Measurements from ENCODE around the gene BRAF. TPM values are rescaled to one million over a fixed set of nuclear protein-coding genes. Genes with fewer than 3 reads are reported as not detected.
A peak's percentile ranks its signal among the peaks of the same experiment; 100 is the strongest.
"Not testable (repeated sequence)": the region's sequence is repeated elsewhere in the genome, so short reads cannot be mapped to it uniquely, and the experiment has no call there.

Gene BRAF
- total and polyA plus RNA-seq, 5 donors from 2014 or later: 6.9 to 60.8 (median 9.0) TPM

GRCh38 chr7:140945940-140946339 lies 21.2 kb upstream of the BRAF start:
- Mint-ChIP-seq H3K4me3 (no peak overlapping the region), H3K27me3 (peaks cover 30% of the 10 kb centered on the region), H3K36me3 (no peaks in the 10 kb centered on the region), H3K4me1 (no peaks in the 10 kb centered on the region), H3K9me3 (no peaks in the 10 kb centered on the region), H3K27ac (no peak overlapping the region)
- no peak for DNase-seq
- Histone ChIP-seq H3K9me3 (ENCODE audit: control insufficient read depth in 2 of 2, low read length in 2 of 2) (no peaks in the 10 kb centered on the region), H3K36me3 (ENCODE audit: control insufficient read depth, insufficient read depth, low read length) (no peaks in the 10 kb centered on the region), H3K27me3 (ENCODE audit: control insufficient read depth, insufficient read depth, low read length) (no peaks in the 10 kb centered on the region), H3K4me3 (ENCODE audit: low read depth, low read length) (no peak overlapping the region), H3K27ac (ENCODE audit: insufficient read depth, low read length, poor library complexity, severe bottlenecking) (no peak overlapping the region), H3K4me1 (ENCODE audit: control insufficient read depth, insufficient read depth, low read length, poor library complexity, severe bottlenecking) (no peaks in the 10 kb centered on the region)
- ATAC-seq (ENCODE audit: low read depth in 2 of 2): no peak

- peaks cover 23% of the 10 kb centered on the region for H3K27me3 Mint-ChIP-seq
- H3K4me1 Mint-ChIP-seq; H3K4me1 ChIP-seq (ENCODE audit: control insufficient read depth, insufficient read depth, low read length, poor library complexity, severe bottlenecking); H3K9me3 Mint-ChIP-seq; ATAC-seq (ENCODE audit: low read depth in 2 of 2); H3K36me3 Mint-ChIP-seq; H3K27me3 ChIP-seq (ENCODE audit: control insufficient read depth, insufficient read depth, low read length); DNase-seq; H3K4me3 ChIP-seq (ENCODE audit: low read depth, low read length); H3K36me3 ChIP-seq (ENCODE audit: control insufficient read depth, insufficient read depth, low read length); H3K9me3 ChIP-seq (ENCODE audit: control insufficient read depth in 2 of 2, low read length in 2 of 2); H3K4me3 Mint-ChIP-seq; H3K27ac ChIP-seq (ENCODE audit: insufficient read depth, low read length, poor library complexity, severe bottlenecking); H3K27ac Mint-ChIP-seq: not testable (repeated sequence)
These were observed 17.5 kb upstream of the BRAF start for GRCh38 chr7:140942242-140942641.

- Mint-ChIP-seq H3K4me3 (no peak overlapping the region), H3K4me1 (no peaks in the 10 kb centered on the region), H3K36me3 (no peaks in the 10 kb centered on the region), H3K27ac (no peak overlapping the region), H3K27me3 (peaks cover 18% of the 10 kb centered on the region), H3K9me3 (peaks cover 0 to 3% (median 0%) of the 10 kb centered on the region in 7 donors)
- Histone ChIP-seq H3K27ac (ENCODE audit: insufficient read depth, low read length, poor library complexity, severe bottlenecking) (no peak overlapping the region), H3K36me3 (ENCODE audit: control insufficient read depth, insufficient read depth, low read length) (no peaks in the 10 kb centered on the region), H3K9me3 (ENCODE audit: control insufficient read depth in 2 of 2, low read length in 2 of 2) (no peaks in the 10 kb centered on the region), H3K4me3 (ENCODE audit: low read depth, low read length) (no peak overlapping the region), H3K27me3 (ENCODE audit: control insufficient read depth, insufficient read depth, low read length) (peaks cover 3% of the 10 kb centered on the region), H3K4me1 (ENCODE audit: control insufficient read depth, insufficient read depth, low read length, poor library complexity, severe bottlenecking) (no peaks in the 10 kb centered on the region)
- DNase-seq: no peak
- no peak for ATAC-seq (ENCODE audit: low read depth in 2 of 2)
These were observed 16.2 kb upstream of the BRAF start for GRCh38 chr7:140940898-140941297.

GRCh38 chr7:140937702-140938264 lies 13.1 kb upstream of the BRAF start:
- H3K9me3 ChIP-seq (ENCODE audit: control insufficient read depth in 2 of 2, low read length in 2 of 2): no peaks in the 10 kb centered on the region
- no peak overlapping the region for H3K4me3 ChIP-seq (ENCODE audit: low read depth, low read length)
- DNase-seq (no peak), ATAC-seq (ENCODE audit: low read depth in 2 of 2) (no peak)
- H3K36me3 ChIP-seq (ENCODE audit: control insufficient read depth, insufficient read depth, low read length): no peaks in the 10 kb centered on the region
- H3K27me3 ChIP-seq (ENCODE audit: control insufficient read depth, insufficient read depth, low read length): peaks cover 9% of the 10 kb centered on the region
- no peaks in the 10 kb centered on the region for H3K36me3 Mint-ChIP-seq
- peaks cover 0 to 3% (median 0%) of the 10 kb centered on the region in 7 donors for H3K9me3 Mint-ChIP-seq
- no peak overlapping the region for H3K27ac ChIP-seq (ENCODE audit: insufficient read depth, low read length, poor library complexity, severe bottlenecking)
- peak overlapping the region in 1 of 4 donors; percentile 74 for H3K4me3 Mint-ChIP-seq
- H3K4me1 Mint-ChIP-seq: no peaks in the 10 kb centered on the region
- H3K27me3 Mint-ChIP-seq: peaks cover 23% of the 10 kb centered on the region
- H3K4me1 ChIP-seq (ENCODE audit: control insufficient read depth, insufficient read depth, low read length, poor library complexity, severe bottlenecking): no peaks in the 10 kb centered on the region
- no peak overlapping the region for H3K27ac Mint-ChIP-seq

- DNase-seq (no peak), ATAC-seq (ENCODE audit: low read depth in 2 of 2) (no peak)
- H3K27ac Mint-ChIP-seq: peak overlapping the region in 1 of 3 donors; percentile 59
- Histone ChIP-seq H3K9me3 (ENCODE audit: control insufficient read depth in 2 of 2, low read length in 2 of 2) (no peaks in the 10 kb centered on the region), H3K36me3 (ENCODE audit: control insufficient read depth, insufficient read depth, low read length) (no peaks in the 10 kb centered on the region), H3K27me3 (ENCODE audit: control insufficient read depth, insufficient read depth, low read length) (peaks cover 7% of the 10 kb centered on the region), H3K27ac (ENCODE audit: insufficient read depth, low read length, poor library complexity, severe bottlenecking) (no peak overlapping the region), H3K4me1 (ENCODE audit: control insufficient read depth, insufficient read depth, low read length, poor library complexity, severe bottlenecking) (peaks cover 8% of the 10 kb centered on the region), H3K4me3 (ENCODE audit: low read depth, low read length) (no peak overlapping the region)
- H3K4me3 Mint-ChIP-seq: peak overlapping the region in 2 of 4 donors; percentile 15 to 53
- H3K36me3 Mint-ChIP-seq: no peaks in the 10 kb centered on the region
- H3K27me3 Mint-ChIP-seq: peaks cover 50% of the 10 kb centered on the region
- peaks cover 0 to 3% (median 0%) of the 10 kb centered on the region in 7 donors for H3K9me3 Mint-ChIP-seq
- peaks cover 3 to 12% (median 7%) of the 10 kb centered on the region in 4 donors for H3K4me1 Mint-ChIP-seq
These were observed 4.0 kb upstream of the BRAF start for GRCh38 chr7:140928491-140929309.

- Mint-ChIP-seq H3K4me1 (peaks cover 3 to 12% (median 7%) of the 10 kb centered on the region in 4 donors), H3K27me3 (peaks cover 45% of the 10 kb centered on the region), H3K27ac (peak overlapping the region in 2 of 3 donors; percentile 45 to 59), H3K4me3 (peak overlapping the region in 1 of 4 donors; percentile 53)
- ATAC-seq (ENCODE audit: low read depth in 2 of 2); H3K36me3 Mint-ChIP-seq; DNase-seq; H3K9me3 ChIP-seq (ENCODE audit: control insufficient read depth in 2 of 2, low read length in 2 of 2); H3K4me3 ChIP-seq (ENCODE audit: low read depth, low read length); H3K36me3 ChIP-seq (ENCODE audit: control insufficient read depth, insufficient read depth, low read length); H3K9me3 Mint-ChIP-seq; H3K27ac ChIP-seq (ENCODE audit: insufficient read depth, low read length, poor library complexity, severe bottlenecking); H3K27me3 ChIP-seq (ENCODE audit: control insufficient read depth, insufficient read depth, low read length): not testable (repeated sequence)
- H3K4me1 ChIP-seq (ENCODE audit: control insufficient read depth, insufficient read depth, low read length, poor library complexity, severe bottlenecking): peaks cover 13% of the 10 kb centered on the region
These were observed 3.2 kb upstream of the BRAF start for GRCh38 chr7:140927945-140928344.

- Mint-ChIP-seq H3K9me3 (peaks cover 0 to 3% (median 0%) of the 10 kb centered on the region in 7 donors), H3K36me3 (no peaks in the 10 kb centered on the region), H3K4me1 (peaks cover 3 to 12% (median 7%) of the 10 kb centered on the region in 4 donors), H3K27ac (no peak overlapping the region), H3K4me3 (peak overlapping the region in 1 of 4 donors; percentile 53), H3K27me3 (peaks cover 44% of the 10 kb centered on the region)
- Histone ChIP-seq H3K9me3 (ENCODE audit: control insufficient read depth in 2 of 2, low read length in 2 of 2) (no peaks in the 10 kb centered on the region), H3K4me1 (ENCODE audit: control insufficient read depth, insufficient read depth, low read length, poor library complexity, severe bottlenecking) (peaks cover 18% of the 10 kb centered on the region), H3K27ac (ENCODE audit: insufficient read depth, low read length, poor library complexity, severe bottlenecking) (no peak overlapping the region), H3K36me3 (ENCODE audit: control insufficient read depth, insufficient read depth, low read length) (no peaks in the 10 kb centered on the region), H3K4me3 (ENCODE audit: low read depth, low read length) (no peak overlapping the region), H3K27me3 (ENCODE audit: control insufficient read depth, insufficient read depth, low read length) (peaks cover 5% of the 10 kb centered on the region)
- ATAC-seq (ENCODE audit: low read depth in 2 of 2): no peak
- DNase-seq: no peak
These were observed 2.6 kb upstream of the BRAF start for GRCh38 chr7:140927351-140927750.

Measured in CD4-positive, CD25-positive, alpha-beta regulatory T cell (primary cell).